SK-N-DZ (cell line): ENCODE data around the gene ANTXR1.
A peak's percentile ranks its signal among the peaks of the same experiment; 100 is the strongest.

Source experiments
- DNase-seq: peaks from one replicate; pipeline ENCODE4 v3.0.0-alpha.2; 2015; ENCODE audit warnings: low spot score

Gene ANTXR1

DNA sequence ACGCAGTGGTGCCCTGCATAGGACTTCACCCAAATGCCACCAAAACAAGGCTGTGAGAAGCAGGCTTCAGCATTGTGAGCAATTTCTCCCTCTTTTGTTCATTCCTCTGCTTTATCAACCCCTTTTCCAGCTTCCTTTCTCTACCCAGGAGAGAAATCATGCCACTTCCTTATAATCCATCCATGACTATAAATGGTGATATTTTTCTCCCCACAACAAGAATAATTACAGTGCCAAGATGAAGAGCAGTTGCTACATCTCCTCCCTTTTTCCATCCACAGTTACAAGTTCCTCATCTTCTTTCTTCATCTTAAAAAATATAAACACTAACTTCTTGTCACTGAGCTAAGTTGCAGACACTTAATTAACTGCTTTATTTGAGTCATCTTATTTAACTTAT lies 167.2 kb downstream of the ANTXR1 start:
- no peak for DNase-seq

DNA sequence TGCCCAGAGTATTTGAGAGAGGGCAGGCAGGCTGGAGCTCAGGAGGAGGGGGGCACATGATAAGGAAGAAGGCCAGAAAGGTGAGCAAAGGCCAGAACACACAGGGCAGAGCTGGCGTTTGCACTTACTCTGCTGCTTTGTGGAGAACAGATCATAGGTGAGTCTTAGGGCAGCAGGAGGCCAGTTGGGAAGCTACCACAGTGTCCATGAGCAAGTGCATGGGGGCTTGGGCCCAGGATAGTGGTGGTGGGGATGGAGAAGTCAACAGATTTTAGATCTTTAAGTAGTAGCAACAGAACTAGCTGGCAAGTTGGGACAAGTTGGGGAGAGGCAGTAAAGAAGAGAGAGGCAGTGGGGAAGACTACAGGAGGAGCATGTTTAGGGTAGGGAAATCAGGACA lies 168.0 kb downstream of the ANTXR1 start:
- no peak for DNase-seq

DNA sequence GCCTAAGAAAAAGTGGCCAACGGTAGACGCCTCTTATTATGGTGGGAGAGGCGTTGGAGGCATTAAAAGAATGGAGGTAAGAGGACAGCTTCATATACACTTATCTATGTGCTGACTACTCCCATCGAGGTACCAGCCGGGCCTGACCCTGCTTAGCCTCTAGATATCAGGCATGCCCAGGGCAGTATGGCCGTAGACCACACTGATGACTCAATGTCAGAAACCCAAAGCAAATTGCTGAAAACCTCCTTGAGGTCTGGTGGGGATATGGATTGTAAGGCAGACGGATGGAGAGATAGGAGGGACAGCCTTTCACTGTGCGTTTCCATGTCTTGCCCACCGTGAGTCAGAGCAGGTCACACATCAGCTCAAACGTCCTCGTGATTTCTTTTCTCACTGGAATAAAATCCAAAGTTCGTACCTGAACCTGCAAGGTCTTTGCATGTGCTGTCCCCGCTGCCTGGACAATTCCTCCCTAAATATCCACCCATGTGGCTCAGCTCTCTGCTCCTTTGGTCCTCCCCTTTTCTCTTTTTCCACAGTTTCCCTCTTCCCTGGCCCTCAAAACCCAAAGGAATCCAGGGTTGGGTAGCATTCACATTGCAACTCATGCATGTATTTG lies 168.9 kb downstream of the ANTXR1 start:
- no peak for DNase-seq

DNA sequence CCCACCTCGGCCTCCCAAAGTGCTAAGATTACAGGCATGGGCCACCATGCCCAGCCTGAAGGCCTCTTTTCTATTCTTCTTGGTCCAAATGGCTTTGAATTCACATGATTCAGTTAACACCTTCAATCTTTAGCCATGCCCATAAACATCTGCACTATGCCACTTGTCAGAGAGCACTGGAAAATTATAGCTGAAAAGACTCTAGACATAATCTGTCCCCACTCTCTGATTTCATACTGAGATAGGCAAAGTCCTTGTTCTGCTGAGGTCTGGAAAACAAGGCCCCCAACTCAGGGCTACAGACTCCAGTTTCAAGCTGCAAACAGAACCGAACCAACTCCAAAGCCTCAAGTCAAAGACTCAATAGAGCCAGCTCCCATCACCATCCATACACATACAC lies 170.7 kb downstream of the ANTXR1 start:
- DNase-seq: peak; percentile 30

DNA sequence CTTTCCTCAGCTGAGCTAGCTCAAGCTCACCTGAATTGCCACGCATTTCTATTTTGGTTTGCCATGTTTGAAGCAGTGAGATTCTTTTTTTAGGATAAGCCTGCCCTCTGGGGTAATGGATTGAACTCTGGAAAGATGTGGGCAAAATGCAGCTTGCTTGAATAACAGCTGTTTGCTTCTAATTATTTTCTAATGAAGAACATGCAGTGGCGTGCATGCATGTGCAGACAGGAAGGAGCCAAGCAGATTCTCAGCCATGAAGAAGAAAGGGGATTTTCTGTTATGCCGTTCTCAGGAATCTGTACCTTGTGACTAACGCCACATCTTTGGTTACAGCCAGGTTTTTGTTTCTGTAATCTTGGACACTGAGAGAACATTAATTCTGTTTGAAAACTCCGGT lies 171.2 kb downstream of the ANTXR1 start:
- no peak for DNase-seq

DNA sequence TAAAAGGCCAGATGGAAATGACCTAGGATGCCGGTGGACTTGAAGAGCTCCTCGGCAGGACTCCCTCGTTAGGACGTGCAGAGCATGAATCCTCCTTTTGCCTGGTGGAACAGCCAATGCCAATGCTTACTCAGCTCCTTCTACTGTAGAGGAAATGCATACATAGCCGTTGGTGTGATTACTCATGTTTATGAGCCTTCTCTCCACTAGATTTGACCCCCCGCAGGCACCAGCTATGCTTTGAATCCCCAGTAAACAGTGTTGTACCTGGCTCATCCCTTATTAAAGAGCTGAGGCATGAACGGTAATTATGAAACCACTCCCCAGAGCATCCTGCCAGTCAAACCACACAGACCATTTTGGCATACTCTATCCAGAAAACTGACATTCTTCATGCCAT lies 172.8 kb downstream of the ANTXR1 start:
- DNase-seq: no peak

DNA sequence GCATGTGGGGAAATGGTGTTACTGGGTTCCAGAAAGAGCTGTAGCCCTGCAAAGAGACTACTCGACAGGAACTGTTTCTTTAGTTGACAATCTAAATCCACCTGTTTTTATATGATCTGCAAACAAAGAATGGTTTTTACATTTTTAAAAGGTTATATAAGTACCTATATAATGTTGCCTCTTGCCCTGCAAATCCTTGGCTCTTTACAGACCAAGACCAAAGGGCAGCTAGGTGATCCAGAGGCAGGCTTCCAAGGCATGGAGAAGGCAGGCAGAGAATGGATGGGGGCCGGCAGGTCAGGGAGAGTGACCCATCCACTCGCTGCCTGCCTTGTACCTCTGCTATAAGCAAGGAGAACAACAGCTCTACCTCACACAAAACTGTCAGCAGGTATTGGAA lies 173.6 kb downstream of the ANTXR1 start:
- DNase-seq: no peak

DNA sequence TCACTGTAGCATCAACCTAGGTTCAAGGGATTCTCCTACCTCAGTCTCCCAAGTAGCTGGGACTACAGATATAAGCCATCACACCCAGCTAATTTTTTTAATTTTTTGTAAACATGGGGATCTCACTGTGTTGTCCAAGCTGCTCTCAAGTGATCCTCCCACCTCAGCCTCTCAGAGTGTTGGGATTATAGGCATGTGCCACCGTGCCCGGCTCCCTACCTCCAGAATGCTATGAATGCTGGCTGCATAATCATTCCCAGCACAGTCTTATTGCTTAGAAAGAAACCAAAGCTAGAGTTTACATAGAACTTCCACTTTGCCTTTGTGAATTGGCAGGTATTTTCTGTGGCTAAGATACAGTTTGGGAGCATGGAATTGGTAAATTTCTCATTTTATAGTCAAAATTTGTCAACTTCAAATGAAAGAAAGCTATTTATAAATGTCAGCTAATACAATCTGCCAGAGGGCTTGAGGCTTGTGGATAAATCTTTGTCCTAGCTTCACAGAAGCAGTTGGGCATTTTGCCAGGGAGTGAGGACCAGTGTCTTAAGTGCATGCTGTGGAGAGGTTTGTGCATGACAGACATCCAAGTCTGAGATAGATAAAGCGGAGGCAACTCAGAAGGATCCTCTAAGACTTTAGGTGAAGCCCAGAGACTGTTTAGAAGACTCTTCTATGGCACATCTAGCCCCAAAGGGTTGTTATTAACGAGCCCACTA lies 175.4 kb downstream of the ANTXR1 start:
- no peak for DNase-seq

DNA sequence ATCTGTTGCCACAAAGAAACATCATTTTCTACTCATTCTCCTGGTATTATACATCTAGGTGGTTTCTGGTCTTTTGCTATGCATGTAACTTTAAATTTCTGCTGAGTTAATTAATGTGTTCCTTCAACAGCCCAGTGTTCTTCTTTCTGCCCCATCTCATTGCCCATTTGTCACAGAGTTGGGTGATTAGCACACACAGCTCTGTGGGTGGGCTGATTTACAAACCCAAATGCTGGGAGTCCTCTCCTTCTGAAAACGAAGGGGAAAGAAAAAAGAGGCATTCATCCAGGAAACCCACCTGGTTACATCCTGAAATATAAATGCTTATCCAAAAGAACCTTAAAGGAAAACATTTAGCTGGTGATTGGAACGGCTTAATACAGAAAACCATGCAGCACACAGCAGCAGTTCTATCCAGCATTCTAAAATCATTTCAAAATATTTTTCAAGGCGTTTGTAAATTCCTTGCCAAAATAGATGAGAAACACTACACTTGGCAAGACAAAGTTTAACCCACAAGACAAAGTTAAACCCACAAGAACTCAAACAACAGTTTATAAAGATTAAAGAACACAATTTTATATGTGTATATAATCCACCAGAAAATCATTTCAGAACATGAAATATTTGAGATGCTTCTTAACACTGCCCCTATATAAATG lies 177.9 kb downstream of the ANTXR1 start:
- no peak for DNase-seq

DNA sequence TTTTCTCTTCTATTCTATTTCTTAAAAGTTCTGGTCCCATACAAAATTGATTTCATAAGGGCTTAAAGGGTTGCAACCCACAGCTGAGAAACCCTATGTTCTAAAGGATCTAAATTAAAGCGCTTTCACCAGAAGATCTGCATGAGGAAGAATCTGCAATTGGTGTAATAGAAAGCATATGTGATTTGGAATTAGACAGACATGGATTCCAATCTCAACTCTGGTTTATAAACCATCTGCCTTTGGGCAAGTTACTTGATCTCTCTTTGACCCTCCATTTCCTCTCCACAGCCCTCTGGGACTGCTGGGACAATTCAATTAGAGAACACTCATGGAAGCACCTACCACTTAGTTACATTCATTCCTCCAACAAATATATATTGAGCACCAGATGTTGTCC lies 178.7 kb downstream of the ANTXR1 start:
- DNase-seq: peak; percentile 64

DNA sequence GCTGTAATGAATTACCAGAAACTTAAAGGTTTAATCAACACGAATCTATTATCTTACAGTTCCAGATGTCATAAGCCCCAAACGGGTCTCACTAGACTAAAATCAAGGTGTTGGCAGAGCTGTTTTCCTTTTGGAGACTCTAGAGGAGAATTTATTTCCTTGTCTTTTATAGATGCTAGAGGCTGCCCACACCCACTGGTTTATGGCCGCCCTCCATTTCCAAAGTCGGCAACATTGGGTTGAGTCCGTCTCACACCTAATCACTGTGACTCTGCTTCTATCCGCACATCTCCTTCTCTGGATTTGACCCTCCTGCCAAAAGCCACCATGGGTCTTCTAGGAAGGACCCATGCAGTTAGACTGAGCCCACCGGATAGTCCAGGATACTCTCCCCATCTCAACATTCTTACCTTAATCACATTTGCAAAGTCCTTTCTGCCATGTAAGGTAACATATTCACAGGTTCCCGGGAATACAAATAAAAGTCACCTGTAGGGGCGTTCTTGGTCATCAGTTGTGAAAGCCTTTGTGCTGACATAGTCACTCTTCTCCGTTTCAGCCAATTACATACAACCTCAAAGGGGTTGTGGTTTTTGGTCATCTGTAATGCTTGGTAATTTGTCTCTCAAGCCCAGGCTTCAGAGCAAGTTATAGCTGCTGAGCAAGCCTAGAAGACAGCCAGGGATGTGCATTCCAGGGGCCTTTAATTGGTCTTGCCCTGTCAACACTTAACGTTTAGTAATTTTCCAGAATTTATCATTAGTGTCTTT lies 179.4 kb downstream of the ANTXR1 start:
- DNase-seq: no peak

DNA sequence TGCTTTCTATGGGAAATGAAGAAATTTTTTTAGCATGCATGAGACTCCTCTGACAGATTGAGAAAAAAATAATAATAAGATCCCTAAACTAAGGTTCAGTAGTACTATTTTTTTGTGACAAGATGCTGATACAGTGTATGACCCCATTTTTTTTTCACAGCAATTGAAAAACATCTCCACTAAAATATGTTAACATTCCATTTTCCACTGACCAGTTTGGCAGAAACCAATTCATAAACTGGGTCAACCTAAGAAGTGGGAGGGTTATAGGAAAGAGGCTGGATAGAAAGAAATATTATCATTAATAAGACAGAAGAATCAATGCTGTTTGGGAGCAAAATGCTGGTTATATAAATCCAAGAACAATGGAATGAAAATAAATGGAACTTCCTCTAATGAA lies 182.7 kb downstream of the ANTXR1 start:
- no peak for DNase-seq

DNA sequence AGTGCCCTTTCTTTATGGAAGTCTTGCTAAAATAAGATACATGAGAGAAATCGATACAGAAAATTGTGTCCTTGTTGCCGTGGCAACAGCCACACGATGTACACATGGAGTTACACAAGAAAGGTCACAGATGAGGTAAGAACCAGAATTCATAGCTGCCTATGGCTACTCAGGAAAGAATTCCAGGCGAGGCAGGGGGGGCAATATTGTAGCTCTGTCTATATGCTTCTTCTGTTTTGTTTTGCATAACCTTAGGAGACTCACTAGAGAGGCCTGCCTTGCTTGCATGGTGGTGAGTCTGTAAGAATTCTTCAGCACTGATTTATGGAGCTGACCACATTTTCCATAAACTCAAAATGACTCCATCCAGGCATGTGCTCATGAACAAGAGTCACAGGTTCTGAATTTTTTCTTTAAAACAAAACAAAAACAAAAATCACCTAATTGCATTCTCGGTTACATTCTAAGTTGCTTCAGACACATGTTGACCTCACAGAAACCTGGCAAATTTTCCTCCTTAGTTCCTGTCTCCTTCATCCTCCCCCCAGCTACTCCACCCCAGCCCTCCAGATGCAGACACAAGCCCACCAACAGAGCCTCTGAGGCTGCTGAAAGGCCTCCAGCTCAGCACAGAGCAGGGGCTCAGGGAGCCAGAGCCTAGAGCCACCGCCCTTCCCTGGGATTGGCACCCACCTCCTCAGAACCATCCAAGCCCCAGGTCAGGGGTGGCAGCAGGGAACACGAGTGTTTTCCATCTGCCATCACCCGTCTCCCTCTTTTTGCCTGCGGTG lies 183.5 kb downstream of the ANTXR1 start:
- DNase-seq: no peak

DNA sequence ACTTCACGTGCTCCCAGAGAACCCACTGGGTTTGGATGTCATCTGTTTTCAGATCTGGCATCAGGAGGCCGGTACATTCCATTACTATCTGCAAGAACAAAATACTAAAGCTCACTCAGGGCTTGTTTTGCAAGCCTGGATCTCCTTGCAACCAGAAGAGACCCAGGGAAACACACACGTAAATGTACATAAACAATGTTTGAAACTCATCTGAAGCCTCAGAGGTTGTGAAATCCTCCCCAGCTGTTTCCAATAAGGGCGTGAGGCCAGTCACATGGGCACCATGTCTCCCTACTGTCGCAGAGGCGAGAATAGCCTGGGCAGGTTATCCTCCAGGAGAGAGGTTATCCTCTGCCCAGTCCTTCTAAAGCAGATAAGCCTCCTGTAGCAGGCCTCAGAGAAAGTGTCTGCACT lies 187.1 kb downstream of the ANTXR1 start:
- DNase-seq: no peak

DNA sequence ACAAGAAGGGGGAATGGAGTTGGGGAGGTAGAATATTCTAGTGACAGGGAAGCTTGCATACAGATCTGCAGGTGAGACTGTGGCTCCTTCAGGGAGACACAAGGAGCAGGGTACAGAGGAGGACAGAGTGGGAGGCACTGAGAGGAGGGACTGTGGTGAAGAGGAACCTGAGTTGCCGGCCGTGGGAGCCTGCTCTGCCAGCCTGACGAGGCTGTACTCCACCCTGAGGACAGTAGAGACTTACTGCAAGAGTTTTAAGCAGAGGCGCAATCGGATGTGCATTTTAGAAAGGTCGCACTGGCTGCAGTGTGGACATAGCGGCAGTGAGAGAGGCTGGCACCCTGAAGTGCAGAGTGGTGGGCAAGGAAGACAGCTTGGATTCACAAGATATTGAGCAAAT lies 188.3 kb downstream of the ANTXR1 start:
- DNase-seq: no peak

DNA sequence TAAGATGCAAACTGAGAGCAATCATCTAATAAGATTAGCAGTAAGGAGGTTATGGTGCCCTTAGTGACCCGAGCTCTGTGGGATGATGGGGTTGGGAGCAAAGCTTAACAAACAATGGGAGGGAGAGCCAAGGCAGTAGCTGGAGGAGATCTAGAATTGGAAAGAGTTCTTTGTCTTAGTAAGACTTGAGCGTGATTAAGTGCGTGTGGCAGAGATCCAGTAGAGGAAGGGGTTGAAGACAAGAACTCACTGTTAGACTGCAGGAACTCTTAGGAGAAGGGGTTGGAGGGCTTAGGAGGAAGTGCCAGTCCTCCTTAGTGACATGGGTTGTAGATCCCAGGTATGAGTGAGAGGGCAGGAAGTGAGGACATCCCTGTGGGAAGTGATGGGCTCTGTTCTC lies 189.3 kb downstream of the ANTXR1 start:
- no peak for DNase-seq

DNA sequence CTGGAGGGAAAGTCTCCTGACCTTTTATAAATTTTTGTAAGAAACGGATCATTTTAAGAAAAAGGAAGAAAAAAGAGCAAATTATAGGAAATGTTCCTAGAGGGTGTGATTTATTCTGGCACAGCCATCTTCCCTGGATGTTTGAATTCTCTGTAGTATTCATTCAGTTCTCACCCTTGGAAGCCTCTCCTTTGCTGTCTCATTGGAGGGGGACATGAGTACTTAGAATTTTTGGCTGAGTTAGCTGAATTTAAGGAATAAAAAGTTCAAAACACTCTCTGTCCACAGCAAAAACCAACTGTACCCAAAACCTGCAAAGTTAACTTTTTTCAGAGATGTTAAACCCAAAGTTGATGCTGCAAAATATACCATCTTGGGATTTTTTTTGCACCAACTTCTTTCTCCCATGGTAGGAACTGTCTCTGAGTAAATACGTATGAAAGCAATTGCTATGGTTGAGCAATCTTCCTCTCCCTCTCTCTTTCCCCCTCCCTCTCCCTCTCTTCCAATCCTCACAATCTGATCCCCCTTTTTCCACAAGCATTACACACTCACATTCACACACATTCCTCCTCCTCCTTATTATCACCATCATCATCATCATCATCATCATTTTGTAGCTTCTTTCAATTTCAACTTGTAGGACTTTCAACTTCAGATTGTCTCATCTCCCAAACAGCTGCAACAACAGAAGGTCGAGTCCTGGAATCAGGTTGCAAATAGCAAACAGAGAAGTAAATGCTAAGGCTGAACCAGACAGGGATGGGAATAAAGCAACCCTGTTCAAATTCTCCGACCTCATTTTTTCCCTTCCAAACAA lies 190.4 kb downstream of the ANTXR1 start:
- DNase-seq: no peak

DNA sequence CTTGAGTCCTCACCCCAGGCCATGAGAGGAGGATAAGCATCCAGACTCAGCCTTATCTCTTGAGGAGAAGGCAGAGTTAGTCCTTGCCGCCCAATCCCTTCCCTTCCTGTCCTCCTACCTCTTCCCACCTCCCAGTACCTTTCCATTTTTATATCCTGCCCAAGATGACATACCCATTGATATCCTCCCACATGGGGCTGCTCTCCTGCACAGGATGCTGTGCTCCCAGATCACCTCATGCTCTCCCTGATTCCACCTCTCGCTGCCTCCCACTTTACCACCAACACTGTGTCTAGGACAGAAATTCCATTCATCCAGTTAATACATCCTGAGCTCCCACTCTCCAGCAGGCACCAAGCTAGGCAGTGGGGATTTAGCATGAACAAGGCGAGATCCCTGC lies 191.7 kb downstream of the ANTXR1 start:
- no peak for DNase-seq

DNA sequence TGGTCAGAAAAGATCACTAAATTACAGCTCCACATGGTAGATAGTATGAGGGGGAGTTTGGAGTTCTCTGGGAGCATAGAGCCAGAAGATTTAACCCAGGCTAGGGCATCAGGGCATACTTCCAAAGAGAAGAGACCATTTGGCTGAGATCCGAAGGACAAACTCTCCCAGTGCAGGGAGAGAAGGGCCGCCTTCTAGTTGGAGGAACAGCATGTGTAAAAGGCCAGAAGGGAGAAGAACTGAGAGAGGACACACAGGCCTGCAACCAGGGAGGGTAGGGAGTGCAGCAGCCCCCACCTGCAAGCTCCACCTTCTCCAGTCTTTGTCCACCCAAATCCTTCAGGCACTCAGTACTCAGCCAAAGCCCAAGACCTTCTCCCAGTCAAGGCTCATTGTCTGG lies 192.1 kb downstream of the ANTXR1 start:
- DNase-seq: no peak

DNA sequence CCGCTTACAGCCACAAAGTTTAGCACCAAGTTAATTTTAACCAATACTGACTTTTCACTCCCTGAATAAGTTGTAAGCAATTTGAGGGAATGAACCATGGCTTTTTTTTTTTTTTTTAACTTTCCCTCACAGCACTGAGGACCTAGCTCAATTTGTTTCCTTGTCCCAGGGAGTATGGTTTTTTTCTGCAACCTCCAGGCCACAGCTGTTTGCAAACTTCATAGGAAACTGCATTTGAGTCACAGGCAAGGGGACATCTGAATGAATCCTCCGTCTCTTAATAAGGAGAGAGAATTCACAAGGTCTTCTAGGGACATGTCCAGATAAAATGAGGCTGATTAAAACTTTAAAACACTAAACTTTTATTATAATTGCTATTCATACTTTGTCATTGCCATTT lies 192.5 kb downstream of the ANTXR1 start:
- no peak for DNase-seq
